Peyer's patch (tissue), 4 donors: ENCODE data around the gene DOCK4.

ENCODE experiments used
- POLR2A ChIP-seq, 2 donors: fragments of 450-650 bp; IDR thresholded peaks; one replicate each; pipeline ENCODE4 v1.5.1; 2017; ENCODE audit warnings: antibody characterized with exemption in 2 of 2, mild to moderate bottlenecking in 2 of 2, moderate library complexity in 2 of 2
- TF ChIP-seq, protein P1 (sequence below), 6 experiments: fragments of 450-650 bp in 4 of 6; fragments of 200-600 bp in 2 of 6; sonication (generic) in 1 of 6; IDR thresholded peaks; one replicate each; pipeline ENCODE4 v1.5.1; 2017 to 2019; ENCODE audit warnings: antibody characterized with exemption in 6 of 6, mild to moderate bottlenecking in 3 of 6, moderate library complexity in 1 of 6

DNA sequence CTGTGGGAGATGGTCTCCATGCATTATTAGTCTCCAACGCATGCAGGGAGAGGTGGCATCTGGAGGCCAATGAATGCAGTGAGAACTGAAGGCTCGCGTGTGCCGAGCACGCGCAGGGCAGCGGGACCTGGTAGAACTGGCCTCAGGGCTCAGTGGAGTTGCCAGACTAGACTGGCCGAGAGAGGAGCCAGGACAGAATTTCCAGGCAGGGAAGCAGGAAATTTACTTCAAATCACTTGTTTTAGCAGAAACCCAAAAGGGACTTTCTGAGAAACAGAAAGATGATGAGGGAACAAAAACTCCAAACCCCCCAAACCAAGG is 332.9 kb downstream of the DOCK4 start:
- TF ChIP-seq, protein P1, sequence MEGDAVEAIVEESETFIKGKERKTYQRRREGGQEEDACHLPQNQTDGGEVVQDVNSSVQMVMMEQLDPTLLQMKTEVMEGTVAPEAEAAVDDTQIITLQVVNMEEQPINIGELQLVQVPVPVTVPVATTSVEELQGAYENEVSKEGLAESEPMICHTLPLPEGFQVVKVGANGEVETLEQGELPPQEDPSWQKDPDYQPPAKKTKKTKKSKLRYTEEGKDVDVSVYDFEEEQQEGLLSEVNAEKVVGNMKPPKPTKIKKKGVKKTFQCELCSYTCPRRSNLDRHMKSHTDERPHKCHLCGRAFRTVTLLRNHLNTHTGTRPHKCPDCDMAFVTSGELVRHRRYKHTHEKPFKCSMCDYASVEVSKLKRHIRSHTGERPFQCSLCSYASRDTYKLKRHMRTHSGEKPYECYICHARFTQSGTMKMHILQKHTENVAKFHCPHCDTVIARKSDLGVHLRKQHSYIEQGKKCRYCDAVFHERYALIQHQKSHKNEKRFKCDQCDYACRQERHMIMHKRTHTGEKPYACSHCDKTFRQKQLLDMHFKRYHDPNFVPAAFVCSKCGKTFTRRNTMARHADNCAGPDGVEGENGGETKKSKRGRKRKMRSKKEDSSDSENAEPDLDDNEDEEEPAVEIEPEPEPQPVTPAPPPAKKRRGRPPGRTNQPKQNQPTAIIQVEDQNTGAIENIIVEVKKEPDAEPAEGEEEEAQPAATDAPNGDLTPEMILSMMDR (IDR thresholded peaks at IDR 0.05), result no peak
- TF ChIP-seq POLR2A (IDR thresholded peaks at IDR 0.05), result no peak
